GM19328 (cell line): ENCODE data around the gene EGFL8.
A peak's percentile ranks its signal among the peaks of the same experiment; 100 is the strongest.
"Not testable (repeated sequence)": the region's sequence is repeated elsewhere in the genome, so short reads cannot be mapped to it uniquely, and the experiment has no call there.

Experiments
- ATAC-seq: cut with Tn5 transposase; IDR thresholded peaks from one replicate; pipeline ENCODE4 v1.9.1; 2021; ENCODE audit warnings: mild to moderate bottlenecking, moderate library complexity; ENCODE audit not compliant: unreplicated experiment

The EGFL8 gene

GRCh38 chr6:32194825-32195651, 30.6 kb downstream of the EGFL8 start:
- ATAC-seq: no peak

DNA sequence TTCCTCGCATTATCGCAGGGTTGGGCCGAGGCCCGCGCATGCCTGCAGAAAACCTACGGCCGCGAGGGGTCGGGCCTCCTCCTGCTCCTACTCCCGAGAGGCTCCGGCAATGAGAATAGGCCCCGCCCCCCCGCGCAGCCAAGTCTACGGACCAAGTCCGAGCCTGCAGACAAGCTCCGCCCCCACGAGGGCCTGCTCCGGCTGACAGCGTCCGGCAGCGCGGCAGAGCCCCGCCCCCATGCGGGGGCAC, 31.2 kb downstream of the EGFL8 start:
- ATAC-seq: peak; percentile 76

DNA sequence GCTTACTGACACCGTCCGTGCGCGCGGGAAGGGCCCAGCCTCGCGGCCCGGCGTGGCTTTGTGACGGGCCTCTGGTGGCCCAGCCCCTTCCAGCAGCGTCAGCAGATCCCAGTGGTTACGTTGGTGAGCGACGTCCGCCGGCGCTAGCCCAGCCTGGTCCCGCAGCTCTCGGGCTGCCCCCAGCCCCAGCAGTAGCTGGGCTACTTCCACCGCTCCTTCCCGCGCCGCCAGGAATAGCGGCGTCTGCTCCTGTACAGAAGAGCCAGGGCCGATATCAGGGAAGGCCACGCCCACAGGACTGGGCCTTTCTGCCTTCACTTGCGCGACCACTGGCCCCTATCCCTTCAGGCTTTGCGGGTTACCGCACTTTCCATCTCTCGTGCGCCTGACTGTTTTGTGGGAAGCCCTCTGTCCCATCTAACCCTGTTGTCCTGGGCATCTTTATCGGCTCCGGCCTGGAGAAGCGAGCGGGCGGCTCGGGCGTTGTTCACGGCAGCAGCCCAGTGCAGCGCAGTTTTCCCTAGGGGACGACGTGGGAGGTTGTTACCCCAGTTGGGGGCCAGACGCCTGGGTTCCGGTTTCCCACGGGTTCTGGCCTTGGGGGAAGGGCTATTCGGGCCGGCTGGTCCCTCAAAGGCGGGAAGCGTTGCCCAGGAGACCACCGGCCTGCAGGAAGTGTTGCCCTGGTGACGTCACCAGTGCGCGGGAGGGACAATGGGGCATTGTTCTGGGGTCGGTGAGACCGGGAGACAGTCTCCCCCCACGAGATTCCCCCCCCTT, 31.7 kb downstream of the EGFL8 start:
- ATAC-seq: peak; percentile 79

- no peak for ATAC-seq
Observed at GRCh38 chr6:32196682-32197616, 32.6 kb downstream of the EGFL8 start.

DNA sequence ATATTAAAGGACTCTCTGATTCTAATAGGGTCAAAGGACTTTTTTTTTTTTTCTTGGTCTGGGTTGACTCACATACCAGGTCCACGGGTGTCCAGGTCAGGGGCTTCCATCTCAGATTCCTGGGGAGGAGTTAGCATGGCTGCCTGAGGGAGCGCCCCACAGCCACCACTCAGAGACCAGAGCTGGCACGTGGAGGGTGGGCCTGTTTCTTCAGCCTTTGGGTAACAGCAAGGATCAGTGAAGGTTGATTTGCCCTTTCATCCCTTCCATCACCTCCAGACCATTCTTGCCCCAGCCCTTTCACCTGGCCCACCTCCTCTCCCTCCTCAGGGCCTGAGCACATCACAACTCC, 33.9 kb downstream of the EGFL8 start:
- no peak for ATAC-seq

DNA sequence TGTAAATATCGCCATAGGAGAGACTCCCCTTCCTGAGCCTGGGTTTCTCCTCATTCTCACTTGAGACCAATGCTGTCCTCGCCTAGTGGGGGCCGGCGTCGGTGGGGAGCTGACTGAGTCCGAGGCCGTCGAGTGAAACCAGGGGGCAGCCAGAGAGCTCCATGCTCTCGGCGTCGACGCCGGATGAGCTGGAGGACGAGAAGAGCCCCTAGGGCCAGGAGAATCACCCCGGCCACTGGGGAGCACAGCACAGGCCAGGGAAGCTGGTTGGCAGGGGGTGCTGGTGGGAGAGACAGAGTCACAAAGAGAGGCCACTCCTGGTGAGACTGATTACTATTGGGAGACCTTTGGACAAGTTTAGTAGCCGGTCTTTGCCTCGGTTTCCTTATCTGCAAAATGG, 34.5 kb downstream of the EGFL8 start:
- no peak for ATAC-seq

DNA sequence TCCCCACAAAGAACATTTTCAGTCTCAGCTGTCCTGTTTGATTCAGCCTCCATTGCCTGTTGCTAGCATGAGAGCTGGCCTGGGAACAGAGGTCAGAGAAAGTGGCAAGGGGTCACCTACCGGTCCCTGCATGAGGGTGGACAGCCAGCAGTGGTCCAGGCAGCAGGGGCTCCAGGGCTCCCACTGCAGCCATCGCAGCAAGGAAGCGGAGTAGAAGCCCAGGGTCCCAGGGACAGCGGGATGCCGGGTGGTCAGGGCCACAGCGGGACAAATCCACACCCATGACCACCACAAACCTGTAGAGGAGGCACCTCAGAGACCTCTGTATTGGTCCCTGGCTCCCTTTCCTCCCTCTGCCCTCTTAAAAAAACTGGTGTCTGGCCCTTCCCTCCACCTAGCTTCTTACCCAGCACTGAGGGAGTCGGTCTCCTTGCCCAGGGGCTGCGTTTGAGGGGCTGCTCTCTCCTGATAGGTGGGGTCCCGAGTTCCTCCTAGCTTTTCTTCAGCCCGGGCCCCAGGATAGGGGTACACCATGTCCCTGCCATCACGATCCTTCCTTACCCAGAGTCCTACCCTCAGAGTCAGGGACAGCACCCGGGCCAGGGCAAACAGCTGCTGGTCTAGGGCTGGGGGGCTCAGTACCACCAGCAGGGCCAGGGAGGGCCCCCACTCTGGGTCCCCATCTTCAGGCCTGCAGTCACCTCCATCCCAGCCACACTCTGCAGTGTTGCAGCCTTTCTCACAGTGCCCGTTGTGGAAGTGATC, 36.5 kb downstream of the EGFL8 start:
- ATAC-seq: no peak

DNA sequence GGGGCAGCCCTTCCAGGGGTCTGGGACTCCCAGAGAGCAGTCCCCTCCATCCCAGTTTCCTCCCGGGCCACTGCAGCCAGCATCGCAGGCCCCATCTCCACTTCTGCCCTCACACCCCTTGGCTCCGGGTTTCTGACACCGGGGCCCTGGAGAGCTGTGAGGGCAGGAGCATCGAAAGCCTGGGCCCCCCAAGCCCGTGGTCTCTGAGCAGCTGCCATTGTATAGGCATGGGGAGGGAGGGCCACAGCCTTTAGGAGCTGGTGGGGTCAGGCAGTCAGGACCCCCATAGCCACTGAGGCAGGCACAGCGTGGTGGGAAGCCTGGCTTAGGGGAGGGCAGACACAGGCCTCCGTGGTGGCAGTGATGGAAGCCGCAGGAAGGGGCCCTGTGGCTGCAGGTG, 37.8 kb downstream of the EGFL8 start:
- ATAC-seq: no peak

GRCh38 chr6:32203426-32204267, 39.3 kb downstream of the EGFL8 start:
- no peak for ATAC-seq

DNA sequence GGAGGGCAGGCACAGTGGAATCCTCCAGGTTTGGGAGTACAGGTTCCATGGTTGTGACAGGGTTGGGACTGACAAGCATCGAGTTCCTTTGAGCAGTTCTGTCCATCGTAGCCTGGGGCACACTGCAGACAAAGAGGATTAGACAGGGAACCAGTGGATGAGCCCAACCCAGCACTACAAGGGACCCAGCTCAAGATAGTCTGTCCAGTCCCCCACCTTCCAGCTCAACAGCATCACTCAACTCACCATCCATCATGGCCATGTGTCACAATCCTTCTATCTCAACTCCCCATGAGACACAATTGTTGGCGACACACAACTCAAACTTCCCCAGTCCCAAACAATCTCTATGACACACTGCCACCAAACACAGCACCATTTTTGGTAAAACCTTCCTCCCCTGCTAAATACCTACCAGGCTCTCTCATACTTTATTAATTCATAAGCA, 39.9 kb downstream of the EGFL8 start:
- ATAC-seq: no peak

GRCh38 chr6:32208996-32209395, 44.6 kb downstream of the EGFL8 start:
- ATAC-seq: no peak

DNA sequence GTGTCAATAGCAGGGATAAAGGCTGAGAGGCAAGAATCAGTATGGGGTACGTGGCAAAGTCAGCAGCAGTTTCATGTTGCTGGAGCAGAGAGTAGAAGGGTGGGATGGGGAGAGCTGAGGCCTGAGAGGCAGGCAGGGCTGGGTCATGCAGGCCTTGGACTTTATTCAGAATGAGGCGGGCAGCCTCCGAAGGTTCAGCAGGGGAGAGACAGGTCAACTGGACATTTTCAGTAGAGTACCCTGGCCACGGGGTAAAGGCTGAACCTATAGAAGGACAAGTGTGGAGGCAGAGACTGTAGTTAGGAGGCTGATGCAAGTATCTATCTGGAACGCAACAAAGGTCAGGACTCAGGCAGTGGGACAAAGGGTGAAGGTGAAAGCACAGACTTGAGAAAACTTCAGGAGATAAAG, 45.8 kb downstream of the EGFL8 start:
- ATAC-seq: no peak

DNA sequence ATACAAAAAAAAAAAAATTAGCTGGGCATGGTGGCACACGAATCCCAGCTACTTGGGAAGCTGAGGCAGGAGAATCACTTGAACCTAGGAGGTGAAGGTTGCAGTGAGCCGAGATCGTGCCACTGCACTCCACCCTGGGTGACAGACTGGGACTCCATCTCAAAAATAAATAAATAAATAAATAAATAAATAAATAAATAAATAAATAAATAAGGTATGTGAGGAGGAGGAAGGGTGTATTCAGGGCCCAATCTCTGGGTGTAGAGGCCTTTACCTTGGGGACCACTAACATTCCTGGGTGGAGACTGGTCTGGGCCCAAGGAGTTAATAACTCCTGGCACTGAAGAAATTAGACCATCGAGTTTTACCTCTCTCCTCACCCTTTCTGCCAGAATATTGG, 47.0 kb downstream of the EGFL8 start:
- ATAC-seq: not testable (repeated sequence)

GRCh38 chr6:32212076-32212760, 47.8 kb downstream of the EGFL8 start:
- no peak for ATAC-seq

- ATAC-seq: no peak
Observed at GRCh38 chr6:32213649-32214048, 49.3 kb downstream of the EGFL8 start.

DNA sequence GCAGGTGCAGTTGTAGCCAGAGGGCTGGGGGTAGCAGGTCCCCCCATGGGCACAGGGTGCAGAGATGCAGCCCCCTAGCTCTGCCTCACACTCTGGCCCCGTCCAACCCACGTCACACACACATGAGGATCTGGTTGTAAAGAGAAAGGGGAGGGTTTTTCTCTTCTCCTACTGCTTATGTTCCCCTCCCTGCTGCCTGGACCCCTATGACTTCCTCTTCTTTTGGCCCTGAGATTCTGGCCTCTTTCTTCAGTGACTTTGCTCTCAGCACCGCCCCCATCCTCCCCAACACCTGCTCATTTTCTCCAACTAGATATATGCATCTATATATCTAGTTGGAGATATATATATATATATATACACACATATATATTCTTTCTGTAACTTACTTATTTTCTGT, 49.7 kb downstream of the EGFL8 start:
- ATAC-seq: no peak

DNA sequence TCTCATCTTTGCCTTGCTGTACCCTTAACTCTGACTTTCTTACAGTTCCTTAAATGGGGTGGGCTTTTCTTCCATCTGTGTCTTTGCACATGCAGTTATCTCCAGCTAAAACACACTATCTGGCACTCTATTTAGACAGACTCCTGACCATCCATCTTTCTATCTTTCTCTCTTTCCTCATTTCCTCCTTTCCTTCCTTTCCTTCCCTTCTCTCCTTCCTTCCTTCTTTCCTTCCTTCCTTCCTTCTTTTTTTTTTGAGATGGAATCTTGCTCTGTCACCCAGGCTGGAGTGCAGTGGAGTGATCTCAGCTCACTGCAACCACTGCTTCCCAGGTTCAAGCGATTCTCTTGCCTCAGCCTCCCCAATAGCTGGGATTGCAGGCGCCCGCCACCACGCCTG, 51.2 kb downstream of the EGFL8 start:
- ATAC-seq: no peak

GRCh38 chr6:32216285-32216684, 51.9 kb downstream of the EGFL8 start:
- no peak for ATAC-seq

- ATAC-seq: no peak
Observed at GRCh38 chr6:32216998-32217397, 52.6 kb downstream of the EGFL8 start.
